Upper lobe of right lung (tissue), 1 donor: ENCODE data around the gene KCTD16. TPM values are rescaled to one million over a fixed set of nuclear protein-coding genes. Genes with fewer than 3 reads are reported as not detected.

ENCODE experiments used
- ATAC-seq: fragments of 200-7000 bp; cut with Tn5 transposase; one replicate; pipeline ENCODE4 v1.9.1; 2020; ENCODE audit warnings: mild to moderate bottlenecking, moderate library complexity
- DNase-seq: peaks from one replicate; pipeline ENCODE4 v3.0.0-alpha.2; 2020
- H3K27ac ChIP-seq: fragments of 200-600 bp; one replicate; pipeline ENCODE4 v1.8.0; 2022
- H3K27me3 ChIP-seq: fragments of 200-600 bp; one replicate; pipeline ENCODE4 v1.8.0; 2022; ENCODE audit warnings: mild to moderate bottlenecking
- H3K36me3 ChIP-seq: fragments of 200-600 bp; one replicate; pipeline ENCODE4 v1.8.0; 2022
- H3K4me1 ChIP-seq: fragments of 200-600 bp; one replicate; pipeline ENCODE4 v1.8.0; 2022
- H3K4me3 ChIP-seq: fragments of 200-600 bp; one replicate; pipeline ENCODE4 v1.8.0; 2022; ENCODE audit warnings: mild to moderate bottlenecking
- H3K9me3 ChIP-seq: fragments of 200-600 bp; one replicate; pipeline ENCODE4 v1.8.0; 2022
- CTCF ChIP-seq: fragments of 200-600 bp; IDR thresholded peaks from one replicate; pipeline ENCODE4 v1.8.0; 2022; ENCODE audit warnings: antibody characterized with exemption
- intact Hi-C: fragments of 100-400 bp; cut with DNase I; formaldehyde crosslinking; loops from one replicate; pipeline ENCODE4 v1.11.0; 2022
- total RNA-seq: library from RNA; stranded (reverse); fragmentation: NEBNext Ultra II Directional; extraction: Animal tissue kit (Norgen Biotek cat#: 25700); gene quantifications from one replicate; pipeline ENCODE4 v1.2.1, GENCODE V29; 2021
- donor health status: DM: no; HTN: yes; CAD: no; lungs with severe emphysema.

Gene KCTD16
- total RNA-seq, 1 donor from 2014 or later, result 5.1 TPM

DNA sequence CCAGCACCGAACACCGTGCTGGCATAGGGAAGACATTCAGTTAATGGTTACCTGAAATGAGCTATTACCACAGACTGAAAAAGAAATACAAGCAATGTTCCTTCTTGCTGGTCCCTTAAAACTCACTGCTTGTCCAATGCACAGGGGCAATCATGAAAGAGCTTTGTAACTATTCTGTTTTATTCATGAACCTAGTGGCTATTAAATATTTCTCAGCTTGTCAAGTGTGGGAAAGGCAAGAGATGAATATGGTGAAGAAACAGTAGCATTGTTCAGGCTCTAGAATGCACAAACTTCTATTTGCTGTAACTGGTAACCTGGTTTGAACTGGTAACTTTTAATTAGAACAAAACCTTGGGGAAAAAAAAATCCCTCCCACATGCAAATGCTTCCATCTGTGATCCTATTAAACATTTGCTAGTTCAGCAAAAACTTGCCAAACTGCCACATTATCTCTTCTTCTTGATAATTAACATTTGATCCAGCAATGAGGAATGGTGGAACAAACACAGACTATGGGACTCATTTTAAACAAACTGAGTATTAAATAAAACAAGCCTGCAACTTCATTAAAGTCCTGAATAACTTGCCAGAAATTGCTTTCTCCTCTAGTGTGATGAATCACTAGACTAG, 36.4 kb upstream of the KCTD16 start:
- no peak for TF ChIP-seq CTCF
- Histone ChIP-seq H3K4me1 (no peaks in the 10 kb centered on the region), H3K9me3 (no peaks in the 10 kb centered on the region), H3K27me3 (no peaks in the 10 kb centered on the region), H3K27ac (no peak overlapping the region), H3K36me3 (no peaks in the 10 kb centered on the region), H3K4me3 (no peak overlapping the region)
- ATAC-seq, result no peak
- intact Hi-C loops, result no loop called here
- DNase-seq, result no peak

DNA sequence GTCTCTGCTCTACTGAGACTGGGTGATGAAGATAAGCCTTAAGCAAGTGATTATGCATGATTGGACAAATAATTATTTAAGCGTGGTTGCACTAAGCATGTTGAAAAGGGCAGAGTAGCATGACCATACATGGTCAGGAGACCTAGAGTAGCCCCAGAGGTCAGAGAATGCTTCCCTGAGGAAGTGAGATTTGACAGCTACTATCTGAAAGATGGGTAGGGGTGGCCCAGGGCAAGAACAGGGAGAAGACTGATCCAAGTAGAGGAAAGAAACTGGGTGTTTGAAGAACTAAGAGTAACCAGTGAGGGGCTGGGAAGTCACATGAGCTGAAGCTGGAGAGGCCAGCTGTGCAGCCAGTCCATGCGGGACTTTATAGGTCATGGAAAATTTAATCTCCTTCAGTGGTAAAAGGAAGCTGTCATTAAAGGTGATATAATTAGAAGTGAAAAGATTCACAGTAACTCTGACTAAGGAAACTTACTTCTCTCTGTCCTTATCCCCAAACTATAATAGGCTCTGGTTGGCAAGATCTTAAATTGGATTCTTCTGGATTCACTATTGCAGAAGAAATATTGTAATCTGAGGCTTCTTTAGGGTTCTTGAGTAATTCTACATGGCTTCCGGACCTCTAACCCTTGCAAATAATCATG, 35.4 kb upstream of the KCTD16 start:
- Histone ChIP-seq H3K27me3 (no peaks in the 10 kb centered on the region), H3K4me1 (no peaks in the 10 kb centered on the region), H3K4me3 (no peak overlapping the region), H3K9me3 (no peaks in the 10 kb centered on the region), H3K36me3 (no peaks in the 10 kb centered on the region), H3K27ac (no peak overlapping the region)
- DNase-seq, result no peak
- TF ChIP-seq CTCF, result no peak
- peak; percentile 74 for ATAC-seq
- intact Hi-C loops, result no loop called here

- no peaks in the 10 kb centered on the region for H3K9me3 ChIP-seq
- H3K27me3 ChIP-seq, result no peaks in the 10 kb centered on the region
- no peak for TF ChIP-seq CTCF
- intact Hi-C loops, result no loop called here
- H3K27ac ChIP-seq, result no peak overlapping the region
- no peaks in the 10 kb centered on the region for H3K4me1 ChIP-seq
- H3K4me3 ChIP-seq, result no peak overlapping the region
- DNase-seq (no peak), ATAC-seq (no peak)
- no peaks in the 10 kb centered on the region for H3K36me3 ChIP-seq
Observed at GRCh38 chr5:144139586-144139985, 31.1 kb upstream of the KCTD16 start.

GRCh38 chr5:144141585-144141984, 29.1 kb upstream of the KCTD16 start:
- Histone ChIP-seq H3K9me3 (no peaks in the 10 kb centered on the region), H3K36me3 (no peaks in the 10 kb centered on the region), H3K27ac (no peak overlapping the region), H3K4me1 (no peaks in the 10 kb centered on the region), H3K4me3 (no peak overlapping the region), H3K27me3 (no peaks in the 10 kb centered on the region)
- TF ChIP-seq CTCF, result no peak
- intact Hi-C loops, result no loop called here
- no peak for DNase-seq
- ATAC-seq, result no peak

DNA sequence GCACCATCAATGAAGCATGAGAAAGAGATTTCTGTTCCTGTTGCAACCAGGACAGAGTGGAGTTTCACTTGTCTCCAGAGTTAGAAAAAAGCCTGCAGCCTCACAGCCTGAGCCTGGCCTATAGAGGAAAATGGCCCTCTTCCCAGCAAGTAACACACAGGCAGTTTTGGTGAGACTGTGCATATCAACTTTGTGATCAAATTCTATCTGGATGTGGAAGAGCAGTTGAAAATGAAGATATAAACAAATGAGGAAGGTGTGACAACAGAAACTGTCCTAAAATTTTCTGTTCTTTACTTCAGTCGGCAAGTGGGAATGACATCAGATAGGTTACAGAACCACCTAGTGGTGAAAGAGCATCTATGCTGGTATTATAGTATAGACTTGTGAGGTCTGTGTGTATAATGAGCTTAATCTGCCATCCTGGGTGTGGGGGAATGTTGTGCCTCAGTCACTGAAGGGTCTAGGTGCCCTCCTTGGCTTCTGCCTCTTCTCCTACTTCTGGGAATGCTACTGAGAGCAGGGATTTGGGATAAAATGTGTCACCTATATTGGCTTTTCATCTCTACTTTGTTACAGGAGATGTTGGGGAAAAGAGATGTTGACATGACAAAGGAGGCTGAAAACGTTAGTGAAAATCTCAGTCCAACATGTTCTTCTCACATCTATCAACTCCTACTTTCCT, 28.4 kb upstream of the KCTD16 start:
- intact Hi-C loops, result no loop called here

More for the DNA sequence above, 28.4 kb upstream of the KCTD16 start:
- no peak overlapping the region for H3K4me3 ChIP-seq
- H3K27me3 ChIP-seq, result no peaks in the 10 kb centered on the region
- no peak for DNase-seq
- no peaks in the 10 kb centered on the region for H3K4me1 ChIP-seq
- ATAC-seq, result peak; percentile 84
- peak; percentile 61 for TF ChIP-seq CTCF
- H3K27ac ChIP-seq, result no peak overlapping the region
- no peaks in the 10 kb centered on the region for H3K36me3 ChIP-seq
- no peaks in the 10 kb centered on the region for H3K9me3 ChIP-seq
